CD4-positive, alpha-beta T cell treated with Interleukin-12 subunit alpha and Interleukin-12 subunit beta, for 1 hour (primary cell): ENCODE results near the gene ZBTB47.

Experiments used
- DNase-seq: peaks from one replicate; pipeline ENCODE4 v3.0.0-alpha.2; 2020

The ZBTB47 gene

DNA sequence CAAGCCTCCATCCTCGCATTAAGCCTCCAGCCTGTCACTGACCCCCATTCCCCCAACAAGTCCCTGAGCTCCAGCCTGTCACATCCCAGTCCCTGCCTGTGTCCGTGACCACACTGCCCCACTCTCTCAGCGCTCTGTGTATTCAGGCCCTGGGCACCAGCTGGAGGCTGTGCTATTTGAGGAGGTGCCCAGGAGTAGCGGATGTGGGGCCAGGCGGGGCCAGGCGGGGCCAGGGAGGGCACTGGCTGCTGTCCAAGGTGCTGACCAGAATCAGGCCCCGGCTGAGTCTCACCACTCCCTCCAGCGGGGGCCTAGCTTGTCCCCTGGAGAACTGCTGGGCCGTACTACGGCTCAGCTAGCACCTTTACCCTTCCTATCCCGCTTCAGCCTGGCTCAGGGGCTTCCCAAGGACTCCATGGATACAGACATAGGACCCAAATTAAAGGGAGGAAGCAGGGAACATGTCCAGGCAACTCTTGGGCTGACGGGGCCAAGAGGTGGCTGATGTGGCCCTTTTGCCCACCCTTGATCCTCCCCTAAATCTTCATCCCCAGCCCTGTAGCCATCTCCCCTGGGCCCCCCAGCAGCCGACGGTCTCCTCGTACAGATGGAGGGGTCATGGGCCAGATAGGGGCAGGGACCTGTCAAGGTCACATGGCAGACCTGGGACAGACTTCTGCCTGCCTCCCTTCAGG lies 48.0 kb downstream of the ZBTB47 start:
- peak; percentile 62 for DNase-seq

DNA sequence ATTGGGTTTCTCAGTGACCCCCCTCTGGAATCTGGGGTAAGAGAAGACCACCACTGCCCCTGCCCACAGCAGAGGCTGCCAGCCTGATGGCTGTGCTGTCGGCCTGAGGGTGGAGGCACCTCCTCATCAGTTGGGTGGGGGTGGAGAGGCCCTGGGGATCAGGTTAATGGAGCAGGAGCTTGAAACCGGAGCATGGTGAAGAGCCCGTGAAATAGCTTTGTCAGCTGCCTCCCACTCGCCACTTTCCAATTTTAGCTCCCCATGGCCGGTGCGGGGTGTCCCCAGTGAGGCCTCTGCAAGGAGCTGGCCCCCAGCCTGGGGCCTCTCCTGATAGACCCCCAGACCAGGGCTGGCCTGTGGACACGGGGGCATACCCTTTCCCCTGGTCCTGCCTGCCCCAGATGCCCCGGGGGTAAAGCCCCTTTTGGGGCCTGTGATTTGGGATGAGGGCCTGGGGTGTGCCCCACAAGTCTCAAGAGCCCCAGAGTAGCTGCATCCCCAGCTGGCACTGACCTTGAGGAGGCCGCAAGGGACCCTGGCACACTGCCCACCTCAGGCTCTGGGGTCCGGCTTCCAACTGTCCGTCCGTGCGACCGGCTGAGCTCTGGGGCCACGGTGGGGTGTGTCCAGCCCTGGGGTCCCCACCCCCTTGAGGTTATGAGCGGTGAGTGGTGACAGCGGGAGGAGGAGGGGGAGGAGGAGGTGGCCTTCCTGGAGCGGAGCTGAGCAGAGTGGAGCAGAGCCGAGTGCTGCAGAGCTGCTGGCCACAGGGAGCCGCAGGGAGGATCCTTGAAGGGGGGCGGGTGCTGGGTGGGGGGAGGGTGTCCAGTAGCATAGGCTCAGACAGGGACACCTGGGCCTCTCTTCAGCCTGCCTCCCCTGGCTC lies 48.8 kb downstream of the ZBTB47 start, which contains the start of gene HHATL:
Gene HHATL (minus strand): TSS at position 733 of the 886 bp plus-strand sequence. CDS start 1,972 bp downstream, outside the sequence.
- no peak for DNase-seq

DNA sequence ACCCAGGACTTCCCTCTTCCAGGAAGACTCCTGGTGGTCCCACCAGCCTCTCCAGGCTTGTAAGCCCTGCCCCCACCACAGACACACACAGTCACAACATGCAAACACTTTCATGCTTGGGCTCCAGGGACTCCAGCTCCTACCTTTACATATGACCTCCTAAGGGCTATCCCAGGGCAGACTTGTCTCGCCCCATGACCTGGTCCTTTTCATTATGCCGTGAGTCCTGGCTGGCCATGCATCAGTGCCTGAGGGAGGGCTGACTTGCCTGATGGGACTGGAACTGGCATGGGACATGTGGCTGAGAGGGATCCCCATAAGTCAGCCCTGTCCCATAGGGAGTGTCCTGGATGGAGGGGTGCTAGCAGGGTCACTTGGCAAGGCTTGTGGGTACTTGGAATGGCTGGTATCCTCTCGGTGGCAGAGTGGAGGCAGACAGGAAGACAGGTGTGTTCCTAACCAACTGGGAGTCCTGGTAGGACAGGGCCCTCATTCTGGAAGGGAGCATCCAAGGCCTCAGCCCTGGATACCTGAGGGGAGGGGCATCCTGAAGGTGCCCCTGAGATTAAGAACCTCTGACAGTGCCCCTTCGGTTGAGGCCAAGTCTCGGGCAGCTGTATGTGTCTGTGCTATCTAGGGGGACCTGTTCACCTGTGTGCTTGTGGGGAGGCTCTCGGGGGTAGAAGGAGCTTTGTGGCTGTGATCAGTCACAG lies 49.6 kb downstream of the ZBTB47 start:
- DNase-seq = no peak

DNA sequence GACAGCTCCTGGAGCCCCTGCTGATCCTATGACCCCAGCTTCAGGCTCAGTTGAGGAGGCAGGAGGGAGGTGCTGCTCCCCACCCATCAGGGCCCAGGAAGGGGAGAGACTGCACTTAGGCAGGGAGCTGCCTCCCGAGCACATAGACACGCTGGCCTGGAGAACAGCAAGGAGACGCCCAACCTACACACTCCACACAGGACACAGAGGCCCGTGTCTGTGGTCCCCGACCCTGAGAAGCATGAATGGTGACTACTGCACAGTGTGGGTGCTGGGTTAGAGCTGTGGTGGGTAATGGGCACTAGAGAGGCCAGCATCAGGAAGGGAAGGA lies 50.2 kb downstream of the ZBTB47 start:
- DNase-seq = no peak

DNA sequence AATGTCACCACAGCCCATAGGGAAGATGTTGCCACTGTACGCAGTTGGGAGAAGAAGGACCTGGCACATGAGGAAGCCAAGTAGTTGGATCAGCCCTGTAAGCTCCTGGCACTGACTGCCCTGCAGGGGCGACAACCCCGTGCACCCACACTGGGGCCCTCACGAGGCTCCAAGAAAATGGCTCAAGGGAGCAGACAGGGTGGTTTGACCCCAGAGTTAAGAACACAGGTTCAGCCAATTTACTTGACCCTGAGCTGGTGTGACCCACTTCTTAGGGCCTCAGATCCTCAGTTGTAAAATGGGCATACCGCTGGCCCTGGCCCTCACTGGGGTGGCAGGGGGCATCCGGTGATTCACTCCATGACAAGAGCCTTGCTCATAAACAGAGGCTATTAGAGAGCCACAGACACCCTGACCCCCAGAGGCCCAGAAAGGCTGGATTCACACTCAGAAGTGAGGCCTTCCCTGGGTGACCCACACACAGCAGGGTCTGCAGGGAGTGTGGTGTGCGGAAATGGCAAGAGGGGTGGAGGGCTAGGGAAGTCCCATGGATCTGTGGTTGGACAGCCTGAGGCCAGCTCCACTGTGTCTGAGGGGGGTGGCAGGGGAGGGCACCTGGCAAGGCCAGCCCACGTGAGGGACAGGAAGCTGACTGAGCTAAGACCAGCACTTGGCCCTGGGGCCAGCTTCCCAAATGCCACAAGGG lies 50.8 kb downstream of the ZBTB47 start:
- DNase-seq = no peak

DNA sequence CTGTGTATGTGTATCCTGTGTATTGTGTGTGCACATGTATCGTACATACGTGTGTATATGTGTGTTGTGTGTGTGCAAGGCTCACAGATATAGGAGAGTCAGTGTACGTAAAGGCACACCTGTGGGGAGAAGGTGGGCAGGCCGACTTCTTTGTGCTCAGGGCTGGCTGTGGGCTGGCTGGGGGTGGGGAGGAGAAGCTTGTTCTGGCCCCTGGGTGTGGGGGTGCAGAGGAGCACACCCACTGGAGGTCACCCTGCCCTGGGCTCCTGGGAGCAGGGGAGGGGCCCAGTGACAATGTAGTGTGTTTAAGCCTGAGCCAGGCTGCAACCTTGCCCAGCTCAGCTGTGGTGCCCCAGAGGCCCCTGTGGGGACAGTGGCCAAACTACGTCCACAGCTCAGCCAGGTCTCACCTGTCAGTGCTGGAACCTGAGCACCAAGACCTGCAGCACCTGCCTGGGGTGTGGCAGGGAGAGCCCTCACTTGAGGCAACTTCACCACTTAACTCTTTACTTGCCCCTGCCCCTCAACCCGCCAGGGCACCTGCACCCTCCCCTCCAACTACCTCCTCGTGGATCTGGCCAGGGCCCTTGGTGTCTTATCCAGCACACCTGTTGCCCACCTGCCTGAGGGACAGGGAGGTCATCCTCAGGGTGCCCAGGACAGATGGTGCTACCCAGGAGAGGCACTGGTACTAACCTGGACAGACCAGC lies 51.7 kb downstream of the ZBTB47 start:
- DNase-seq = no peak

DNA sequence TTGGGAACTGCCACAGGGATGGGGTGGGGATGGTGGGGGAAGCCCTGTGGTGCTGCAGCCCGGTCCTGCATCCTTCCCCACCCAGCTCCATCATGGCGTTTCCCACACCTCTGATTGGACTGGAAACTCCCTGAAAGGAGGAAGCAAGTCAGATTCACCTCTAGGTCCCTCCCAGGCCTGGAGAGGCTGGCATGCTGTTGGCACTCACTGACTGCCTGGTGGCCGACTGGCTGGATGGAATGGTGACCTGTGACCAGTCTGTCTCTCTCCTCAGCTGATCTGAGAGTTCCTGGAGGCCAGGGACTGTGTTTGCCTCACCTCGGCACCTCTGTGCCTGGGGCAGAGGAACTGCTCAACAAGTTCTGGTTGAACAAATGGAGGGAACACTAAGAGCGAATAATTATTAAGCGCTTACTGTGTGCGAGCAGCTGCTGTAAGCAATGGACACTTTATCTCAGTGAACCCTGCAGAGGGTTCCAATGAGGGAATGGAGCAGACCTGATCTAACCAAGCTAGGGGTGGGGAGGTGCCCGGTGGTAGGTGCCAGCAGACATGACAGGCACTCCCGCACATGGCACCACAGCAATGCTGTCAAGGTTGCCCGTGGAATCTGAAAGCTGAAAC lies 52.6 kb downstream of the ZBTB47 start:
- DNase-seq = no peak

DNA sequence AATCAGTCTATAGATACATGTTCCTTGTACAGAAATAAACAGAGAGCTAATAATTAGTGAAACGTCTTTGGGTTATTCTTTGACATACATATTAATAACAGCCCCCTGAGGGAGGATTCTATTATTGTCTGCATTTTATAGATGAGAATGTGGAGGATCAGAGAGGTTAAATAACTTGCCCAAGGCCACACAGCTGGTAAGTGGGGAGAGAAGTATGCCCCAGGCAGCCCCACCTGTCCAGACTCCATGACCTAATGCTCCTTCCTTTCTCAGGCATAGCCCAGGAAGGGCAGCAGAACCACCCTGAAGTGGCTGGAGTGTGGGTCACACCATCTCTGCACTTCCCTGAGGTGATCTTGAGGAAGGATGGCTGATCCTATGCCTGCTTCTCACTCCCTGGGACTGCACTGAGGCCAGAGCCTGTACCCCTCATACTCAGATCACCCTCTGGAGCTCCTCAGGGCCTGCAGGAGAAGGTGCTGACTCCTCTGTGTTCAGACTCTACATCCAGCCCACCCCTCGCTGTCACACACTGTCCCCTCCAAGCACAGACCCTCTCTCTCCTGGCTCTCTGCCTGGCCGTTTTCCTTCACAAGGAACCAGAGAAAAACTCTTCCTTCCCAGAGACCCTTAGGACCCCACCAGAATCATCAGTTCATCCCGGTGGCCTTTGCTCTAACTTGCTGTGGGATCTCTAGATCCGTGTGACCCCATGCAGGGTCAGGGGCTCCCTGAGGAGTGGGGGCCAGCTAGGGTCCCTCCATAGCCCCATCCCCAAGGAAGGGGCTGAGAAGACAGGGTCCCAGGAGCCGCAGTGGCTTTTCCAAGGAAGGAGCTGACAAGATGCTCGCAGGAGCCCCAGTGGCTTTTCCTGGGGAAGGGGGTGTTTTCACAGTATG lies 53.5 kb downstream of the ZBTB47 start:
- no peak for DNase-seq

DNA sequence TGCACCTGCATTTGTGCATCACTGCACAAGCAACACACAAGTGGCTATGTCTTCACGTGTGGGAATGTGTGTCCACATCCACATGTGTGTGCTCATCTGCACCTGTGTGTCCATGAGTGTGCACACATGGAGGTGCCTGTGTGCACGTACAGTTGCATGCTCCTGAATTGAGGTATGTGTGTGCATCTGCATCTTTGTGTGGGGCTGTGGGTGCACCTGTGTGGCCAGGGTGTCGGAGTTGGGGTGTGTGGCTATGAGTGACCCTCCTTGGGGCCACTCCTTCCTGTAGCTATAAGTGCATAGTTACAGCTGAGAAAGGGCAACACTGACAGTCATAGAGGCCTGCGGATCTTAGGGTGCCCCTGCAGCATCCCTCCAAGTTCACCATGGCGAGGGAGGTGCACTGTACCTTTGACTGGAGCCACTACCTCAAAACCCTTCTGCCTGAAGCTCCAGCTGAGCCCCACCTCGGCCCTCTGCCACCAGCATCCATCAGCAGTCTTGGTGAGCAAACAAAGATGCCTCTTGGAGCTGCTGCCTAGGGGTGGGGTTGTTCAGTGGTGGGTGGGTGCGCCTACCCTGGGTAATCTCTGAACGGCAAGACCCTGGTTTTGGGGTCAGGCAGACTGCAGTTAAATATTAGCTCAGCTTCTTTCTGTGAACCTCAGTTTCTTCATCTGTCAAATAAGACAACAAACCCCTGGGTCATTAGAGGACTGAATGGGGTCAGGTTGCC lies 54.3 kb downstream of the ZBTB47 start:
- DNase-seq = no peak

DNA sequence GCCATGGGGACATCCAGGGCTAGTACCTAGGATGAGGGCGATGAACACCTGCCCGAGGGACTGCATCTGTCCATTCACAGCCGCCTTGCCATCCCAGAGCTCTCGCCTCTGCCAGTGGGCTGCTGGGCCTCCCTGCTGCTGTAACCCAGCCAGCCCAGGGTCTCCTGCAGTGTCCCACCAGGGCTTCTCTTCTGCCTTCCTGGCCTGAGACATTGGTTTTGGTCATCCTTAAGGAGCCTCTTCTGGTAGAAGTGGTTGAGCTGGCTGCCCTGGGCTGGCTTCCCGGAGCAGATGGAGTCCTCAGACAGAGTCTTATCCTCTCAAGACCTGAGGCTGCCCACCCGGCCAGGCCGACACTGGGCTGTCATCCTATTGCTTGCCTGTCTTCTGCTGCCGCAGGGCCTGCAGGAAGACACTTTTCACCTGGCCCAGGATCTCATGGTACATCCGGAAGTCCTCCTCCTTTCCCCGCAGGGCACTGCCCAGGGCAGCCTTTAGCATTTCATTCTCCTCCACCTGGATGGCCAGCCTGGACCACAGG lies 55.2 kb downstream of the ZBTB47 start:
- no peak for DNase-seq

DNA sequence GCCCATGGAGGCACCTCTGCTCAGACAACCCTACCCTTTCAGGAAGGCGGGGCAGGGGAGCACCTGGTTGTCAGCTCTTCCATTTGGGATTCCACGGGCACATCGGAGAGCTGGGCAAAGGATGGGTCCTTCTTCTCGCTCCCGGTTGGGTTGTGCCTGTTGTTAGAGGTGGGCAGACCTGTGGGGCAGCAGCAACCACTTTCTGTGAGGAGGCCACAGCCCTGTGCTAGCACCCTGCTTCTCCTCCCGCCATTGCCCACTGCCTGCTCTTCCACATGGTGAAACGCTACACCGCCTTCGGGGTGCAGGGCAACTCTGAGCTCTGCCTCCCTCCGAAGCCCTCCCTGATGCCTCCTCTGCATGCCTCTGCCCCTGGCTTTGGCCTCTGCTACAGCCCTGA lies 56.1 kb downstream of the ZBTB47 start:
- no peak for DNase-seq

DNA sequence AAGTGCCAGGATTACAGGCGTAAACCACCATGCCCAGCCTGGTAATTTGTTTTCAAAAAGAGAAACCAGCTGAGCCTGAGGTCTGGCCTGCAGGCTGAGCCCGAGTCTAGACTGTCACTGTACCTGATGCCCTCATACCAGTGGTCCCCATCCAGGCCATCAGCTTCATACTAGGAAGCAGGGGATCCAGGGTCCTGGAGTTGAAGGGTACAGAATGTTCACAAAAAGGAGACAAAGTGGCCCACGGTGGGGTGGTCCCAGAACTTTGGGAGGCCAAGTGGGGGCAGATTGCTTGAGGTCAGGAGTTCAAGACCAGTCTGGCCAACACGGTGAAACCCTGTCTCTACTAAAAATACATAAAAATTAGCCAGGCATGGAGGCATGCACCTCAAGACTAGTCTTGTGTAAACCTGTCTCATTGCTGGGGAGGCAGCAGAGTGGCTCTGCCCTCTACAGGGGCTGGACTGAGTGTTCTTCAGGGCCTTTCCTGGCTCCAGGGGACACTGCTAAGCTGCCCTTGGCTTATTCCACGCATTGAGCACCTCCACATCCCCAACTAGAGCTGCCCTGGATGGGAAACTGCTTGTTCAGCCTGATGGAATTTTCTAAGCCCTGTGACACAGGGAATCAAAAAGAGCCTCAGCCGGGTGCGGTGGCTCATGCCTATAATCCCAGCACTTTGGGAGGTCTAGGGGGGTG lies 57.0 kb downstream of the ZBTB47 start:
- DNase-seq = no peak

DNA sequence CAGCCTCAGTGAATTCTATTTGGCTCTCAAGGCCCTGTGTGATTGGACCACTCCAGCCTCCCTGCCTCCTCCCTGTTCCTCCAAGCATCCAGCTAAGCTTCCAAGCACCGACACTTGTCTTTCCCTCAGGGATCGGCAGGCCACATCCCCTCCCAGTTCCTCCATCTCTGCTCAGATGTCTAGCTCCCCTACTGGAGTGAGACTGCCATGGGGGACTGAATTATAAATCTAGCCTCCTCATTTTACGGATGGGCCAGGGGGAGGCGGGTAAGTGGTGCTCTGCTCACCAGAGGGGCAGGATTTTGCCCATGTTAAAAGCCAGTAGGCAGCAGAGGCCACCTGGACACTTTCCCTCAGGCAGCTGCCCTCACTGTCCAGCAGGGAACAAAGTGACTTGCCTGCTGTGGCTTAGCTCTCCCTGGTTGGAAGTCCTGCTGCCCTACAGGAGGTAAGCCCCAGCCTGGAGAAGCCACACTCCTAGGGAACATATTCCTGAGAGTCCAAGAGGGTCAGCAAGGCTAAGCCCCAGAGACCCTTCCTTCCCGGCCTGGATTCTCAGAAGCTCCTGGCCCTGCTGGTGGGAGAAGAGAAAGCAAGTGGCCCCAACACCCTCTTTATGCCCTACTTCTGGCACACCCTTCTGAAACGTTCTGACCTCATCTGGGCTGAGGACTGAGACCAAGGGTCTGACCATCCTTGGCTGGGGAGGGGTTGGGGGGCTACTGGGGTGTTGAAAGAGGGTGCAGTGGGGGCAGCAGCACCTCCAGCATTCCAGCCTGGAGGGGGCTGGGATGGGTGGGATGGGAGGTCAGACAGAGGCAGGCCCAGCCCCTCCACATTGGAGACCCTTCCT lies 58.2 kb downstream of the ZBTB47 start:
- no peak for DNase-seq

DNA sequence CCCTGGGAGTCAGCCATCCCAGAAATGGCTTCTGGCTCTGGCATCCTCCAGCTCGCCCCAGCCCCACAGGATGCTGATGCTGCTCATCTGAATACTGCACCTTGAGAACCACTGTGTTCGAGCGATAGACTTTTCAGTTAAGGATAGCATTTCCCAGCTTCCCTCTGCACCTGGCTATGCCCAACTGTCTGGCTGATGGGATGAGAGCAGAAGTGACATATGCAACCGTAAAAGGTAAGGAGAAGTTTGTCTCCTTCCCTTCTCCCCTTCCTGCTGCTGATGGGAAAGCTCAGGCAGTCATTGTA lies 58.8 kb downstream of the ZBTB47 start:
- no peak for DNase-seq

DNA sequence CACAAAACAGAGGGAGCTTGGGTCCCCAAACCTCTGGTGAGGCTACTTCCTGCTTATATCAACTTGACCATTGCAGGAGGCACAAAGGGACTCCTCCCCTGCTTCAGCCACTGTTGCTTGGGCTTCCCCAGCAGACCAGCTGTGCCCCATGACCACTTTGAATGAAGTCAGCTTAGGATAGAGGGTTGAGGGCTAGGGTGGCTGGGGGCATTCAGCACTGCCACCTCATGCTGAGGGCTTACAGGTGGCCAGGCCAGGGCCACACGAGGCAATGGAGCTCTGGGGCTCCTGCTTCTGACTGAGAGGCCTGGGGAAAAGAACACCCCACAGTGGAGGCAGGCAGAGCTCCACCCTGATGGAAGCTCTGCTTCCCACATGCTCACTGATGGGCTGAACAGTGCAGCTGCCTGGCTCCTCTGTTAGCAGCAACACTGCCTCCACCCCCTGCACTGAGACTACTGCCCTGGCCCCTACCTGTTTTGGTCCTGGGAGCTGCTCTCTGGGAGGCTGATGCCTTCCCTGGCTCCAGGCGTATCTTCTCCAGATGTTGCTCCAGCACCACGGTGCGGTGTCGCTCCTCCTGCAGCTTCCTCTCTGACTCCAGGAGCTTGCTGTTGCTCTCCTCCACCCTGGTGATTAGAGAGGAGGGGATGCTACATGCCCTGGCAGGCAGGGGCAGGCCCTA lies 59.3 kb downstream of the ZBTB47 start:
- DNase-seq = no peak

DNA sequence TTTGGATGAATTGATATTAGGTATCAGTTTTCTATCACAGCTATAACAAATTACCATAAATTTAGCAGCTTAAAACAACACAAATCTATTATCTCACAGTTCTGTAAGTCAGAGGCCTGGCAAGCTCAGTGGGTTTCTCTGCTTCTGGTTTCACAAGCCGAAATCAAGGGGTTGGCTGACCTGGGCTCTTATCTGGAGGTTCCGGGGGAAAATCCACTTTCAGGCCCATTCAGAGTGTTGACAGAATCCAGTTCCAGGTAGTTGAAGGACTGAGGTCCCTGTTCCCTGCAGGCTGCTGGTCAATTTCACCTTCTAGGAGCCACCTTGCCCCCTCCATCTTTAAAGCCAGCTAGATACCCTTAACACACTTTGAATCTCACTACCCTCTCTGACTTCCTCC lies 60.2 kb downstream of the ZBTB47 start:
- DNase-seq = no peak

DNA sequence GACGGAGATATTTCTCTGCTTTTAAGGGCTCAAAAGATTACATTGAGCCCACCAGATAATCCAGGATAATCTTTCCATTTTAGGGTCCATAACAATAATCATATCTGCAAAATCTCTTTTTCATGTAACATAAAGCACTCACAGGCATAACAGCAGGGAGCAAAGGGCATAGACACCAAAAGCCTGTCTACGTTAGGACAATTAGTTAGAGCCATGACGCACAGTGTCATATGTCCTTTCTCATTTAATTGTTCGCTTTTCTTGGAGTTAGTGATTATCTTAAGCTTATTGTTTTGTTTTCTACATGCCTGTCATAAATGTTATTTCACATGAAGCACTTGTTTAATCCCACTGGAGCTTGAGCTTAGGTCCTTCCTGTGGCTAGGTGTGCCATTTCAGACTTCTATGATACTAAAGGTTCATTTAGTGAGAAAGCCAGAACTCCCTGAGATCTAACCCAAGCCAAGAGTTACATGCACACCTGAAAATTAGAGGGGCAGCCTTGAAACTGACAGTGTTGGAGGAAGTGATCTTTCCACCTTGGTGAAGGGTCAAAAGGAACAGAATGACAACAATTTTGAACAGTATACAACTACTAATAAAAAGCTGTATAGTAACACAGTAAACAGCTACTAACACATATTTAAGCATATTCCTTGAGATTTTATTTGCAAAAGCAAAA lies 60.8 kb downstream of the ZBTB47 start:
- DNase-seq = no peak
